ENCODE measurements around the gene MICAL1. TPM values are rescaled to one million over a fixed set of nuclear protein-coding genes. Genes with fewer than 3 reads are reported as not detected.

The MICAL1 gene
- total RNA-seq, 1 experiment from 2014 or later, result 9.1 TPM

Other genes with a start within 250 kb of the MICAL1 start
- gene CD164, start 73.3 kb downstream of the MICAL1 start, total RNA-seq (2014; rRNA removed), result 89.2 and 95.6 TPM in 2 replicates
- gene PPIL6, start 15.1 kb downstream of the MICAL1 start, total RNA-seq (2014; rRNA removed), result 0.62 and 2.1 TPM in 2 replicates
- gene SMPD2, start 15.0 kb downstream of the MICAL1 start, total RNA-seq (2014; rRNA removed), result 12.6 and 13.8 TPM in 2 replicates
- 4.5 and 6.1 TPM in 2 replicates for gene ZBTB24, start 27.4 kb upstream of the MICAL1 start, total RNA-seq (2014; rRNA removed)
- 1.7 and 3.5 TPM in 2 replicates for gene AK9, start 235.4 kb upstream of the MICAL1 start, total RNA-seq (2014; rRNA removed)
- gene FIG4, start 235.5 kb upstream of the MICAL1 start, total RNA-seq (2014; rRNA removed), result 5.7 and 6.0 TPM in 2 replicates

Data from PC-3 (cell line).